Skeletal muscle satellite cell (primary cell): ENCODE results near the gene NELFCD.

Experiments
- H3K27me3 ChIP-seq: 2 replicates; pipeline ENCODE4 v1.7.0; 2013; ENCODE audit warnings: low read length; ENCODE audit not compliant: control insufficient read depth, insufficient read depth
- H3K36me3 ChIP-seq: 2 replicates; pipeline ENCODE4 v1.7.0; 2013; ENCODE audit warnings: mild to moderate bottlenecking, control low read depth, low read length; ENCODE audit not compliant: insufficient read depth
- H3K4me1 ChIP-seq: 2 replicates; pipeline ENCODE4 v1.7.0; 2013; ENCODE audit warnings: low read length; ENCODE audit not compliant: control insufficient read depth, insufficient read depth
- H3K4me2 ChIP-seq: 2 replicates; pipeline ENCODE4 v1.7.0; 2013; ENCODE audit warnings: mild to moderate bottlenecking, low read length
- H3K4me3 ChIP-seq: 2 replicates; pipeline ENCODE4 v1.7.0; 2013; ENCODE audit warnings: low read length
- H3K9ac ChIP-seq: 2 replicates; pipeline ENCODE4 v1.7.0; 2013; ENCODE audit warnings: mild to moderate bottlenecking, low read depth, low read length, moderate library complexity
- H3K9me3 ChIP-seq: replicated peaks from 2 replicates; pipeline ENCODE4 v1.7.0; 2013; ENCODE audit warnings: mild to moderate bottlenecking, control low read depth, low read length

The NELFCD gene

DNA sequence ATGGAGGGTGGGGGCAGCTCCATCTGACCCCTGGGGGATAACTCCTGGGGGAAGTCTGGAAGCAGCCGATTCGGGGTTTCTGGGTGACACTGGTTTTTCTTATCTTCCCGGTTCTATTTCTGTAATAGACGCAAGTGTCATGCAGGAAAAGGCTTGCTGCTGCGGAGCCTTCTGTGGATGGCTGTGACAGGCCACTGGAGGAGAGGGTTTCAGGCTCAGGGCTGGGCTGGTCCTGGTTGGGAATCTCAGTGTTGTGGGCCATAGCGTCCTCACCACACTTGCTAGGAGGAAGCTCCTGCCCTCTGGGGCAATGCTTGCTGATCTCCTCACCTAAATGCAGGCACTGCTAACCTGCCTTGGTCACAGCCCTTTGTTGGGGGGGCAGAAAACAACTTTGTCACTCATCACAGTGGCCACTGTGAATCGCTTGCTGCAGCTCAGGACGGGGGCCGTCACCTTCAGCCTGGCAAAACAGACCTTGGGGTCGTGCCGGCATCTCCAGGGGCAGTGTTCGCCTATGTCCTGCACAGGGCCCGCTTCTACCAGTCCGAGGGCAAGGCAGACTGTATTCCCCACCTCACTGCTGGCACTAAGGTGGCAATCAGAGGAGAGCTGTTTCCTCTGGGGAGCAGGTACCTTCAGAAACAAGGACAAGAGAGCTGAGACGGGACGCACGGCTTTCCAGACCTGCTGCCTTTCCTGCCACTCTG is 33.8 kb downstream of the NELFCD start:
- no peaks in the 10 kb centered on the region for H3K9me3 ChIP-seq
- H3K36me3 ChIP-seq: no peaks in the 10 kb centered on the region
- H3K9ac ChIP-seq: no peak overlapping the region
- peaks cover 14% of the 10 kb centered on the region for H3K4me1 ChIP-seq
- H3K4me3 ChIP-seq: no peak overlapping the region
- H3K27me3 ChIP-seq: no peaks in the 10 kb centered on the region
- H3K4me2 ChIP-seq: no peak overlapping the region

DNA sequence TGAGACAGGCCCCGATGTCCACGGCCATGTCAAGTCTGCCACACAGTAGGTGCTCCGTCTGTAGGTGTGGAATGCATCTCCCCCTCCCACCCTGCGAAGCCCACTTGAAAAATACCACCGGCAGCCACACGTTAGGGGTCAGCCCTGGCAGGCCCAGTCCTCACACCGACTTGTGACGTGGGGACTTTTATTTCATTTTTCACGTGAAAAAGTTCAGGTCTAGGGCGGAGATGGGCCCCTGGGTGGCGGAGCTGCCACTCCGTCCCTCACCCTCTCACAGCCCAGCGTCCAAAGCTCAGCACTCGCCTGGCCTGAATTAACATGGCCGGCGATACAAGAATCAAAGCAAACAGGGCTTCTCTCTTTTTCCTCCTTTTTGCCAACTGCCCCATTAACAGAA is 34.4 kb downstream of the NELFCD start:
- no peak overlapping the region for H3K4me3 ChIP-seq
- H3K4me1 ChIP-seq: peaks cover 13% of the 10 kb centered on the region

GRCh38 chr20:59015812-59016711 is 35.0 kb downstream of the NELFCD start:
- H3K4me2 ChIP-seq: no peak overlapping the region
- H3K9me3 ChIP-seq: no peaks in the 10 kb centered on the region
- H3K27me3 ChIP-seq: no peaks in the 10 kb centered on the region
- H3K9ac ChIP-seq: no peak overlapping the region
- H3K36me3 ChIP-seq: no peaks in the 10 kb centered on the region
- peaks cover 6% of the 10 kb centered on the region for H3K4me1 ChIP-seq
- H3K4me3 ChIP-seq: no peak overlapping the region

More for the DNA sequence above, 34.4 kb downstream of the NELFCD start:
- Histone ChIP-seq H3K9me3 (no peaks in the 10 kb centered on the region), H3K4me2 (no peak overlapping the region), H3K9ac (no peak overlapping the region), H3K27me3 (no peaks in the 10 kb centered on the region), H3K36me3 (no peaks in the 10 kb centered on the region)

DNA sequence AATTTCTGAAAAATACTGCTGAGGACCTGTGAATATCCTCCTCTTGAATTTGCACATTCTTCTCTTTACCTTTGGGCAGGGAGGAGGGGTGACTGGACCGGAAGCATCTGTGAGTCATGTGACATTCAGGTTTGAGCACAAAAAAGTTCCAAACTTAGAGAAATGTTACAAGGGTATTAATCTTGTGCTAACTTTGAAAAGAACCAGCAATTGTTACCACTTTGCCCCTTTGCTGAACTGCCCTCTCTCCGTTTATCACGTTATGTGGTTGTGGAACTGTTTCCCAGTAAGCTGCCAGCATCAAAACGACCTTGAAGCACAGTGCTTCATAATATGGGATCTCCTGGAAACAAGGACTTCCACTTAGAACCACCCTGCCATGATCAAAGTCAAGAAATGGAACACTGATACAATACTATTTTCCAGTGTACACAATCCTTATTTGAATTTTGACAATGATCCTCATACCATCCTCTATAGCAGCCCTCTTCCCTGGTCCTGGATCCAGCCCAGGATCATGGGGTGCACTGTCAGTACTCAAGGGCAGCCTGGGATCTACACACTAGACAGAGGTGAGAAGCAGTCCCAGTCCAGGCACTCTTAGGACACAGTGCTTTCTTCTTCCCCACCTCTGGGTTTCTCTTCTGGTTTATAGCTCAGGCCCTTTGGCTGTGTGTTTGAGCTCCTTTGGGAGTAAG is 35.9 kb downstream of the NELFCD start:
- Histone ChIP-seq H3K27me3 (no peaks in the 10 kb centered on the region), H3K9ac (no peak overlapping the region), H3K4me3 (no peak overlapping the region), H3K4me1 (no peaks in the 10 kb centered on the region), H3K9me3 (no peaks in the 10 kb centered on the region), H3K4me2 (no peak overlapping the region), H3K36me3 (no peaks in the 10 kb centered on the region)

- Histone ChIP-seq H3K36me3 (peaks cover 4% of the 10 kb centered on the region), H3K4me2 (no peak overlapping the region), H3K4me3 (no peak overlapping the region), H3K4me1 (no peaks in the 10 kb centered on the region), H3K9ac (no peak overlapping the region), H3K27me3 (no peaks in the 10 kb centered on the region), H3K9me3 (no peaks in the 10 kb centered on the region)
Measured at GRCh38 chr20:59017493-59018231, 36.6 kb downstream of the NELFCD start.

- Histone ChIP-seq H3K4me2 (no peak overlapping the region), H3K36me3 (peaks cover 14% of the 10 kb centered on the region), H3K9ac (no peak overlapping the region), H3K4me3 (no peak overlapping the region), H3K27me3 (no peaks in the 10 kb centered on the region), H3K9me3 (no peaks in the 10 kb centered on the region), H3K4me1 (no peaks in the 10 kb centered on the region)
Measured at GRCh38 chr20:59018817-59019216, 37.8 kb downstream of the NELFCD start.

DNA sequence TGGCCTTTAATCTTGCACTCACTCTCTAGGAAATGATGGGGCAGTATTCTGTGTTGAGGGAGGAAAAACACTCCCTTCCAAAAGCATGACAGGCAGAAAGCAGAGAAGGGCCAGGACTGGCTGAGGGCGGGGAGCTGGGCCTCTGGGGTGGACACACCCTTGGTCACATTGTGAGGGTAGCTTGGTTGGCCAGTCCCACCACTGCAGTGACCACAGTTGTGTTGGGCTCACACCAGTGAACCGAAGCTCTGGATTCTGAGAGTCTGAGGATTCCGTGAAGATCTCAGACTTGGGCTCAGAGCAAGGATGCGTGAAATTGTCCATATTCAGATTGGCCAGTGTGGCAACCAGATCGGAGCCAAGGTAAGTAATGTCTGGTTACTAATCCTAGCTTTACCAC is 38.2 kb downstream of the NELFCD start, which contains the start of gene TUBB1:
TUBB1 (plus strand) TSS at position 213 of the 400 bp plus-strand sequence; CDS start at position 307, 94 bp downstream.
- Histone ChIP-seq H3K4me1 (no peaks in the 10 kb centered on the region), H3K4me2 (no peak within 1 kb of the TSS), H3K9me3 (no peaks in the 10 kb centered on the region), H3K4me3 (no peak within 1 kb of the TSS), H3K9ac (no peak within 1 kb of the TSS), H3K36me3 (peaks cover 18% of the 10 kb centered on the region), H3K27me3 (no peaks in the 10 kb centered on the region)

DNA sequence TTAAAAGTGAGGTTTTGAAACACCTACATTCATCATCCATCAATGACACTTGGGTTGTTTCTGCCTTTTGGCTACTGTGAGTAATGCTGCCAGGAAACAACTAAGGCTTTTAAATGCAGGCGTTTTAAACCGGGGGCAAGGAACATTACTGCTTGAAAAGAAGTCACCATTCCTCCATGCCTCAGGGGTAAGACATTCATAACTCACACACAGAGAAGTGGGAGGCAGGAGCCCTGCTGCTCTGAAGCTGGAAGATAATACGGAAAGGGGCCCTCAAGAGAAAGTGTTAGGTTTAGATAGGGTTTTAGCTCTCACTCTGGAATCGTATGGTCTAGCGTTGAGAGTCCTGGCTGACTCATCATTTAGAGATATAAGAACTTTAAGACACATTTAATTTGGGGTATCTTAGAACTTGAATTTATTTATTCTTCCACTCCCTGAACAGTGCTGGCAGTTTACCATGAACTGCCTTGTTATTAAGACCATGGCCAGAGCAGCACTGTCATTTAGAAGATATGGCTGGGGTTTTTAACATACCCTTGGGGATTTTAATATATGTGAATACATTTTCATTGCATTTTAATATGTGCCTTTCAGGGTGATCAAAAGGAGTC is 40.0 kb downstream of the NELFCD start:
- H3K4me1 ChIP-seq: no peaks in the 10 kb centered on the region
- H3K36me3 ChIP-seq: peaks cover 35% of the 10 kb centered on the region
- H3K9me3 ChIP-seq: no peaks in the 10 kb centered on the region
- no peak overlapping the region for H3K9ac ChIP-seq
- H3K4me2 ChIP-seq: no peak overlapping the region
- H3K27me3 ChIP-seq: no peaks in the 10 kb centered on the region
- no peak overlapping the region for H3K4me3 ChIP-seq

- Histone ChIP-seq H3K9ac (no peak overlapping the region), H3K27me3 (no peaks in the 10 kb centered on the region), H3K36me3 (peaks cover 49% of the 10 kb centered on the region), H3K9me3 (no peaks in the 10 kb centered on the region), H3K4me3 (no peak overlapping the region), H3K4me2 (no peak overlapping the region), H3K4me1 (peaks cover 10% of the 10 kb centered on the region)
Measured at GRCh38 chr20:59022754-59023153, 41.7 kb downstream of the NELFCD start.

GRCh38 chr20:59023616-59024015 is 42.6 kb downstream of the NELFCD start:
- peaks cover 17% of the 10 kb centered on the region for H3K4me1 ChIP-seq
- H3K9ac ChIP-seq: no peak overlapping the region
- no peak overlapping the region for H3K4me2 ChIP-seq
- H3K27me3 ChIP-seq: no peaks in the 10 kb centered on the region
- H3K9me3 ChIP-seq: no peaks in the 10 kb centered on the region
- H3K4me3 ChIP-seq: no peak overlapping the region
- H3K36me3 ChIP-seq: peaks cover 54% of the 10 kb centered on the region
